ENCODE data around the gene TRPT1.
A peak's percentile ranks its signal among the peaks of the same experiment; 100 is the strongest.
"Not testable (repeated sequence)": the region's sequence is repeated elsewhere in the genome, so short reads cannot be mapped to it uniquely, and the experiment has no call there.

The TRPT1 gene

DNA sequence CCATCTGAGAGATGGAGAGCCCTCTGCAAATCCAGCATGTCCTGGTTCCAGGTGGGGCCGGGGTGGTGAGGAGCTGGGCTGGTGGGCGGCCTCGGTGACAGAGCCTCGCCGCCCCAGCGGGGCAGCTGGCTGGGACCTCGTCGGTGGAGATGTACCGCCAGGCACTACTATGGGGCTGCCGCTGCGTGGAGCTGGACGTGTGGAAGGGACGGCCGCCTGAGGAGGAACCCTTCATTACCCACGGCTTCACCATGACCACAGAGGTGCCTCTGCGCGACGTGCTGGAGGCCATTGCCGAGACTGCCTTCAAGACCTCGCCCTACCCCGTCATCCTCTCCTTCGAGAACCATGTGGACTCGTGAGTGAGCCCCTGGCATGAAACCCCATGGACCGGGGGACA, 32.4 kb upstream of the TRPT1 start:
- no peak for DNase-seq

DNA sequence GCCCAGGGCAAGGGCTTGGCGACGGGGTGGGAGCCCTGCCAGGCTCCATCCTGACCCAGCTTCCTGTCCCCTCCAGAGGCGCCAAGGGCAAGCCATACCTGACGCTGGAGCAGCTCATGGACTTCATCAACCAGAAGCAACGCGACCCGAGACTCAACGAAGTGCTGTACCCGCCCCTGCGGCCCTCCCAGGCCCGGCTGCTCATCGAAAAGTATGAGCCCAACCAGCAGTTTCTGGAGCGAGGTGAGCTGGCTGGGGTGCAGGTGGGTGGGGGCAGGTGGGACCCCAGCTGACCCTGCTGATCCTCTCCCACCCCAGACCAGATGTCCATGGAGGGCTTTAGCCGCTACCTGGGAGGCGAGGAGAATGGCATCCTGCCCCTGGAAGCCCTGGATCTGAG, 30.3 kb upstream of the TRPT1 start:
- DNase-seq = no peak

- DNase-seq = no peak
Observed at GRCh38 chr11:64255135-64256128, 29.4 kb upstream of the TRPT1 start.

GRCh38 chr11:64254326-64254725, 28.3 kb upstream of the TRPT1 start:
- no peak for DNase-seq

- DNase-seq = no peak
Observed at GRCh38 chr11:64253481-64253880, 27.5 kb upstream of the TRPT1 start.

GRCh38 chr11:64253043-64253442, 27.1 kb upstream of the TRPT1 start:
- DNase-seq = no peak

DNA sequence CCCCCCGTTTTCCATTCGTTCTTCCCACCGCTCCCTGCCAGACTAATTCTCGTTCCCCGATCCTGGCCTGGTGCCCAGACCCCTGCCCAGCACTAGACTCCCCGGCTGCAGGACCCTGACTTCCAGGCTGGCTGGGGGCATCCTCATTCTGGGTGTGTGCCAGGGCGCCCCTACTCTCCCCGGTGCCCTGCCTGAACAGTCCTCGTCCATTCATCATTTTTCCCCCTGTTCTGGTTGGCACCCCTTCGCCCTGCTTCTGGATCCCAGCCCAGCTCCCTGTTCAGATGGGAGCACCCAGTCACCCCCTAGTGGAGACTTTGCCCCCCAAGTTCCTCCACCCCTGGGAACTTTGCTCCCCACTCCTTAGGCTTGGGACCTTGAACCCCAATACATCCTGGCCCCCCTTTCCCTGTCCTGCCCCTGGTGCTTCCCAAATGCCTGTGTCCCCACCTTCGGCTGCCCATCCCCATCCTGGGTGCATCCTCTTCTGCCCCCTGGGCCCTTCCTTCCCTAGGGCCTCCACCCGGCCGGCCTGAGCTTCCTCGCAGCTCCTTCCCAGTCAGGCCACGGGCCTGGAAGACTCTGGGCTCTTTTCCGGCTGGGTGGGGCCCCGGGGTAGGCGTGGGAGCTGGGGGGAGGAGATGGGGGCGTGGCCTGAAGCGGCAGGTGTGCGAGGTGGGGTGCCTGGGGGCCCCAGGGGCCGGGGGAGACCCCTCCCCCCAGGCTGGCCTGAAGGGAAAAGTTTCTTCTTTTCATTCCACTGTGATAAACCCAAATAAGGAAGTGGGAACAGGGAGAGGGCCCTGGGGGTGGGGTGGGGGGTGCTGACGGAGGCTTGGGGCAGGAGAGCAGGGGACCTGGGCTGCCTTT, 26.3 kb upstream of the TRPT1 start:
- peak in 2 of 3 experiments; percentile 31 to 47 for DNase-seq

GRCh38 chr11:64251753-64252002, 25.7 kb upstream of the TRPT1 start:
- no peak for DNase-seq

- DNase-seq = peak; percentile 48 to 71 (median 65)
Observed at GRCh38 chr11:64251016-64251752, 25.2 kb upstream of the TRPT1 start, which contains the start of gene PLCB3. PLCB3 (plus strand) TSS chr11:64251530; CDS start chr11:64251650, 120 bp downstream.

DNA sequence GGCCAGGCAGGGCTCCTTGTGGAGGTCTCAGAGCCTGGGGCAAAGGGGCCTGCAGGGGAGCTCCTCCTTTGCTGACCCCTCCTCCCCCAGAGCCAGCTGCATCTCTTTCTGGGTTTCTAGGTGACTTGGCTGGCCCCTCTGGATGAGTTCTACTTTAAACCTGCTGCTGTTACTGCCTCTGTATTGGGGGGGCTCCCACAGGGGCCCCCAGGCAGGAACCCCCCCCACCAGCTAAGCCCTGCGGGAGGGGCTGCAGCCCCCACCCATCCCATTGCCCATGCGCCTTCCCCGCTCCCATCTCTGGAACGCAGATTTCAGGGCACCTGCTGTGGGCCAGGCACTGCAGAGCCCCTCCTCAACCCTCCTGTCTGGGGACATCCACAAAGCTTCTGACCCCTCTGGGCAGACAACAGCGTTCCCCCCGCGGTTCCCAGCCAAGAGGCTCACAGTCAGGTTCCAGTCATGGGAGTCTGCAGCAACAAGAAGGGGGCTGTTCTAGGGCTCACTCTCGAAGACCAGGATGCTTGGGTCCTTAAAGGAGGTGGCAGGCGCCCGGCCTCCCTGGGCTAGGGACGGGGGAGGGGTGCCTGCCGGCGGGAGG, 24.5 kb upstream of the TRPT1 start:
- peak; percentile 30 to 79 (median 72) for DNase-seq

DNA sequence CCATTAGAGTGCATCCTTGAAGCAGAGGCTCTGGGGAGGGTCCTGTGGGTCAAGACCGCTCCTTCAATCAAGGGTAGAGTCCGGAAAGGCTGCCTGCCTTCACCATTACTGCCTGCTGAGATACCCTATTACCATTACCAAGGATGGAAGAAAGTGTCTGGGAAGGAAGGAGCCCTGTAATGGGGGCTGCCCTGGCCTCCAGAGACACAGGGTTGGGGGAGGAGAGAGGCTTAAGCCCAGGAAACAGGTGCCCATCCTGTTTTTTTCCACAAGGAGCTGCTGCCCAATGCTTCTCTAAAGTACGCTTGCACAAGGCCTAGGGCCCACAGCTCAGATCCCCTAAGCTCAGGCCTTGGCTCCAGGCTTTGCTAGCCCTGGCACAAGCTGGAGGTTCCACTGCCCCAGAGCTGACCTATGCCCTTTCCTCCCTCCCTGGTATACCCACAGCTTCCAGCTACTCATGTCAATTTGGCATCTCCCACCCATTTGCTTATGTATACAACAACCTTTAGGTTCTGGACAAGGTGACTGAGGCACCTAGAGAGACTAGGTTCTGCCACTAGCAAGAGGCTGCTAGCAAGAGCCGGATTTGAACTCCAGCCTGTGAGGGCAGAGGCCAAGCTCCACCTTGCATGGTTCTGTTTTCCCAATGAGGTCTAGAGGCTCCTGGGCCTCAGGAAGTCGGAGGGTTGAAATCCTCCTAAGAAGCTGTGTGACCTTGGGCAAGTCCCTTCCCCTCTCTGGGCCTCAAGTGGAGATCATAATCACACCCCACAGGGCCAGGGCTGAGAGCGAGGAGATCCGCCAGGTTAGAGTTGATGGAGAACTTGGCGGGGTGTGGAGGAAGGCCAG, 23.8 kb upstream of the TRPT1 start:
- DNase-seq = peak in 1 of 3 experiments; percentile 42

DNA sequence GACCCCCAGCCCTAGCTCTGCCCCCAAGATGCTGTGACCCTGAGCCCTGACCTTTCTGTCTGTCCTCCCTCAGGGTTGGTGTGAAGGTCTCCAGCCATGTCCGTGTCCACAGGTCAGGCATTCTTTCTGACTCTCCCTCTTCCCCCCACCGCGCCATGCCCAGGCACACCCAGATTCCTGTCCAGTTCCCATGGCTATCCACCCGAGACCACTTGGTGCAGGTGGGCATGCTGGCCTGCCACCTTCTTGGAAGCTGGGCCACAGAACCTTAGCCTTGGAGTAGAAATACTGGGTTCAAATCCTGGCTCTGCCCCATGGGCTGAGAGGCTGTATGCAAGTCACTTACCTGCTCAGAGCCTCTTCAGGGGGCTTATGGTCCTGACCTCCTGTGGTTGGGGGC, 23.1 kb upstream of the TRPT1 start:
- no peak for DNase-seq

DNA sequence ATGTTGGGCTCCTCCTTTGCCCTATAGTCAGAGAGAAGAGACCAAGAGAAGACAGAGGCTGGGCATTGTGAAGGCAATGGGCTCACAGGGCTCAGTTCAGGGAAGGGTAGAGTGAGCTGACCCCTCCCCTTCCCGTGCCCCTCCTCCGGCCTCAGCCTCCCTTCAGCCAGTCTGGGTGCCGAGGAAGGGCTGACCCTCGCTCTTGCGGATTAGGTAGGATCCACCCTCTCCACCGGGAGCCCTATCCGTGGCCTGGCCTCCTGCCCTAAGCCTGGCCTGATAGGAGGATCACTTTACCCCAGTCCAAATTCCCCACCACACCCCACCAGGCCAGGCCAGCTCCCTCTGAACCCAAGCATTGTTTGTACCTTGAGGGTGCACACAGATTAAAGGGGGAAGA, 22.6 kb upstream of the TRPT1 start:
- DNase-seq = no peak

GRCh38 chr11:64247729-64248531, 21.9 kb upstream of the TRPT1 start:
- no peak for DNase-seq

DNA sequence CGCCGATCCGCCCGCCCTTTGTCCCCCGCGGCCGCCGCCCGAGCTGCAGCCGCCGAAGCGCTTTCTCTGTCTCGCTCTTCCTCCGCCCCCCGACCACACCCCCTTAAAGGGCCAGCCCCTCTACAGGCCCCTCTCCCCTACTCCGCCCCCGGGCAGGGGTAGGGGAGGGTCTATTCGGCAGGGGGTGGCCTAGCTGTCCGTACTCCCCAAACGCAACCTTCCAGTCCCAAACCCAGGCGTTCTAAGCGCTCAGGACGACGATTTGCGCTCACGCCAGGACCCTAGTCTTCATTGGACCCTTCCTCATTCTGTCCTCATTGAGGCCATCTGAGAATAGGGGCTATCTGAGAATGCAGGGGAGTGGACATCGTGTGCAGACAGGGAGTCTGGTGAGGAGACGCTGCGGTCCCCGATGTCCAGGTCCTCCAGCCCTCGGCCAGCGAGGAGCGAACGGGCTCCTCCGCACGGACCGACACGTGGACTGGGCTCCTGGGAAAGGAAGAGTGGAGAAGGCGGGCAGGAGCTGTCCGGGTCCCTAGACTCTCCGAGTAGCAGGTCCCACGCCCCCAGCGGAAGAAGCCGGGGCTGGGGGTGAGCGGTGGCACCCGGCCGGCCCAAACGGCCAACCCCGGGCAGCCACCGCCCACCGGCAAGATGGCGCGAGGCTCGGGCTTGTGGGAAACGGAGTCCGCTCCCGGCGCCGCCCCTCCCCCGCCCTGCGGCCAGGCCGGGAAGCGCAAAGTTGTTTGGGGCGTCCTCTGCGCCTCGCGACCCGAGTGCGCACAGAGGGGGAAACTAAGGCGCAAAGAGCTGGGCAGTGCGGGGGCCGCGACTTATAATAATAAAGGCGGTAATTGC, 21.1 kb upstream of the TRPT1 start, which contains the start of gene PPP1R14B:
Gene PPP1R14B (minus strand): TSS at position 73 of the 858 bp plus-strand sequence. CDS start 270 bp downstream, outside the sequence.
- peak; percentile 82 to 89 (median 87) for DNase-seq

- not testable (repeated sequence) for DNase-seq
Observed at GRCh38 chr11:64246621-64246870, 20.6 kb upstream of the TRPT1 start.

DNA sequence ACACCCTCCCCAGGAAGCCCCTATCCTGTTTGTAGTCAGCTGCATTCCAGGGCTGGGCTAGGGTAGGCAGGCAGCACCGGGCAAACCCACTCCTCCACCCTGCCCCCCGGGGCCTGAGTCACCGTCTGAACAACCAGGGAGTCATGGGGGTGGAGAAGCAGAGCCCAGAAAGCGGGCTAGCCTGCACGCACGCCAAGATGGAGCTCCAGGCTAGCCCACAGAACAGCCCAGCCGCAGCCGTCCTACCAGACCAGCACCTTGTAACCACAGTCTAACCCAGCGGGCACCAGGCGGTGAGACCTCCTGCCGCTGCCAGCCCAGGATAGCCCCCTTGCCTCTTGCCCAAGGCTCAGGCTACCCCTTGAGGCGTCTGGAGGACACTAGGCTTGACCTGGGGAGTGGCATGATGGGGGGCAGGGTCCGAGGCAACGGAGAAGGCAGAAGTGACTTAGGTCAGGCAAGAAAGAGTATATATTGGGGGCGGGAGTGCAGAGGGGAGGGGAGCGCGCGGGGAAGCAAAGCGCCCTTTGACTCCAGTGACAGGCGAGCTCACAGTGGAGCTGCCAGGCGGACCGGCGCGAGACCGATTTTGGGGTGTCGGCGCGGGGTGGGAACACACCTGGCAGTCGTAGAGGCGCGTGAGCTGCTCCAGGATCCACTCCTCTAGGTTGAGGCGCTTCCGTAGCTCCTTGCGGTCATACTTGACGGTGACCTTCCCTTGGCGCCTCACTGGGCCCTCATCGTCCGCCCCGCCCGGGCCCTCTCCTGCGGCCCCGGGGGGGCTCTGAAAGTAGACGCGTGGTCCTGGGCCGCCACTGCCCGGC, 20.0 kb upstream of the TRPT1 start:
- peak in 2 of 3 experiments; percentile 61 to 67 for DNase-seq

GRCh38 chr11:64245401-64245796, 19.4 kb upstream of the TRPT1 start:
- DNase-seq = peak in 1 of 3 experiments; percentile 54

DNA sequence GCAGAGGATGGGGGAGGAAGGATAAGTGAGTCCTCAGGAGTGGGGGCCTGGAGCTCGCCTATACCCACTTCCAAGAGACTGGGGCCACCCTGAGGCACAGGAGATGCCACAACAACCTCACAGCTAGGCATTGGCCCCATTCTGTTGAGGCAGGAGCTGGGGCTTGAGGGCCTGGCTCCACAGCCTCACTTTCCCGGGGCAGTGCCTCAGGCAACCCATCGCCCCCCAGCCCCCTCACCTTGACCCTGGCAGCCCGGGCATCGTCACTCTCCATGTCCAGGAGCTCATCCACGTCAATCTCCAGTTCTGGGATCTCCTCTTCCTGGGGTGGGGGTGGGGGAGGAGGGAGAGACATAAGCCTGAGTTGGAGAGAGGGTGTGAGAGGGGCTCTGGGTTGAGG, 19.0 kb upstream of the TRPT1 start:
- DNase-seq = no peak

All from NCI-H1417 (cell line).